ENCODE measurements around the gene GHRHR. TPM values are rescaled to one million over a fixed set of nuclear protein-coding genes. Genes with fewer than 3 reads are reported as not detected.

The GHRHR gene
- total RNA-seq, 1 experiment from 2014 or later, result not detected

Other genes starting within 250 kb of the GHRHR start
- gene INMT, start 211.8 kb upstream of the GHRHR start, total RNA-seq (2014; rRNA removed; shearing (Covaris generic)), result 0.08 and 0.24 TPM in 2 replicates
- not detected in 2 replicates for gene MINDY4, start 192.5 kb upstream of the GHRHR start, total RNA-seq (2014; rRNA removed; shearing (Covaris generic))
- gene AQP1, start 52.1 kb upstream of the GHRHR start, total RNA-seq (2014; rRNA removed; shearing (Covaris generic)), result 29.4 and 31.4 TPM in 2 replicates
- not detected in 2 replicates for gene ADCYAP1R1, start 88.4 kb downstream of the GHRHR start, total RNA-seq (2014; rRNA removed; shearing (Covaris generic))